ENCODE data around the gene CYB561D2. TPM values are rescaled to one million over a fixed set of nuclear protein-coding genes. Genes with fewer than 3 reads are reported as not detected.
A peak's percentile ranks its signal among the peaks of the same experiment; 100 is the strongest.

Gene CYB561D2
- total and polyA plus RNA-seq, 9 donors, result 4.5 to 17.1 (median 9.6) TPM

GRCh38 chr3:50322386-50323091 lies 28.1 kb upstream of the CYB561D2 start, which contains the start of gene HYAL2:
Gene HYAL2 (minus strand): TSS chr3:50322745. CDS start chr3:50320489, 2,256 bp downstream.
- peak; percentile 84 to 92 (median 89) for DNase-seq
- WGBS, 3 donors, result 6 to 13% (median 8%) methylated on average over 26 to 31 of the region's 31 CpGs
- intact Hi-C loops (cut with DNase I), result loop anchor here in 1 of 4 donors (10.0 kb wide), 1 partner anchor 58 kb away; the partner anchor contains the start of gene SEMA3B
- Histone ChIP-seq H3K36me3 (no peaks in the 10 kb centered on the region), H3K27me3 (no peaks in the 10 kb centered on the region), H3K27ac (peak within 1 kb of the TSS; percentile 71 to 95), H3K4me1 (ENCODE audit: insufficient read depth) (peaks cover 26% of the 10 kb centered on the region), H3K4me3 (peak within 1 kb of the TSS; percentile 65), H3K9me3 (no peaks in the 10 kb centered on the region)
- TF ChIP-seq CTCF (IDR thresholded peaks at IDR 0.05) (no peak), POLR2A (IDR thresholded peaks at IDR 0.05) (no peak), EP300 (IDR thresholded peaks at IDR 0.05) (no peak)

GRCh38 chr3:50323092-50323600 lies 27.5 kb upstream of the CYB561D2 start:
- Histone ChIP-seq H3K9me3 (no peaks in the 10 kb centered on the region), H3K27ac (peak overlapping the region; percentile 71 to 95), H3K4me3 (no peak overlapping the region), H3K27me3 (no peaks in the 10 kb centered on the region), H3K4me1 (ENCODE audit: insufficient read depth) (peaks cover 26% of the 10 kb centered on the region), H3K36me3 (no peaks in the 10 kb centered on the region)
- DNase-seq, result peak in 1 of 5 donors; percentile 58
- intact Hi-C loops (cut with DNase I), result loop anchor here in 1 of 4 donors (10.0 kb wide), 1 partner anchor 58 kb away; the partner anchor contains the start of gene SEMA3B
- WGBS, 3 donors, result 33 to 40% (median 34%) methylated on average over 4 of the region's 4 CpGs
- TF ChIP-seq POLR2A (IDR thresholded peaks at IDR 0.05) (no peak), CTCF (IDR thresholded peaks at IDR 0.05) (no peak), EP300 (IDR thresholded peaks at IDR 0.05) (no peak)

- H3K4me1 ChIP-seq (ENCODE audit: insufficient read depth), result peaks cover 24% of the 10 kb centered on the region
- WGBS, 3 donors, result 69 to 77% (median 69%) methylated on average over 5 of the region's 5 CpGs
- no peak overlapping the region for H3K4me3 ChIP-seq
- H3K27me3 ChIP-seq, result no peaks in the 10 kb centered on the region
- TF ChIP-seq CTCF (IDR thresholded peaks at IDR 0.05) (no peak), EP300 (IDR thresholded peaks at IDR 0.05) (no peak), POLR2A (IDR thresholded peaks at IDR 0.05) (no peak)
- H3K27ac ChIP-seq, result peak overlapping the region in 1 of 2 donors; percentile 95
- H3K9me3 ChIP-seq, result no peaks in the 10 kb centered on the region
- no peaks in the 10 kb centered on the region for H3K36me3 ChIP-seq
- DNase-seq, result peak in 2 of 5 donors; percentile 44 to 48
- intact Hi-C loops (cut with DNase I), result loop anchor here in 1 of 4 donors (10.0 kb wide), 1 partner anchor 59 kb away; the partner anchor contains the start of gene SEMA3B
These were observed 27.0 kb upstream of the CYB561D2 start for GRCh38 chr3:50323614-50324199.

GRCh38 chr3:50324351-50325112 lies 26.1 kb upstream of the CYB561D2 start:
- DNase-seq, result peak; percentile 59 to 80 (median 72)
- WGBS, 3 donors, result 50 to 53% (median 50%) methylated on average over 4 of the region's 4 CpGs
- TF ChIP-seq EP300 (IDR thresholded peaks at IDR 0.05) (no peak), POLR2A (IDR thresholded peaks at IDR 0.05) (no peak), CTCF (IDR thresholded peaks at IDR 0.05) (peak; percentile 41 to 70 (median 64))
- Histone ChIP-seq H3K9me3 (no peaks in the 10 kb centered on the region), H3K36me3 (no peaks in the 10 kb centered on the region), H3K4me3 (no peak overlapping the region), H3K4me1 (ENCODE audit: insufficient read depth) (peaks cover 20% of the 10 kb centered on the region), H3K27me3 (no peaks in the 10 kb centered on the region), H3K27ac (peak overlapping the region in 1 of 2 donors; percentile 95)
- intact Hi-C loops (cut with DNase I), result loop anchor here in 1 of 4 donors (10.0 kb wide), 1 partner anchor 60 kb away; the partner anchor contains the start of gene SEMA3B

Data from ovary (tissue), 9 donors.